OCI-LY1 (cell line): ENCODE data around the gene CHMP2A.

ENCODE experiments used
- CTCF ChIP-seq: fragments of 200-600 bp; sonication (generic), shearing (Covaris generic); IDR thresholded peaks from 2 replicates; pipeline ENCODE4 v1.5.1; 2017; ENCODE audit warnings: mild to moderate bottlenecking, antibody characterized with exemption, low read length, moderate library complexity, mixed read lengths
- EZH2 ChIP-seq: fragments of 200-600 bp; sonication (generic), shearing (Covaris generic); IDR thresholded peaks from 2 replicates; pipeline ENCODE4 v1.8.0; 2017; ENCODE audit warnings: borderline replicate concordance, mixed run types, mild to moderate bottlenecking, antibody characterized with exemption, low read length, moderate library complexity, mixed read lengths

- no peak for TF ChIP-seq CTCF
- no peak for TF ChIP-seq EZH2
Measured at GRCh38 chr19:58545286-58546018, 9.5 kb downstream of the CHMP2A start.
